ENCODE data around the gene ROR2.

The ROR2 gene

GRCh38 chr9:91834740-91835139 is 115.3 kb downstream of the ROR2 start:
- DNase-seq (ENCODE audit: low read depth), result no peak
- no peak for TF ChIP-seq CTCF (IDR thresholded peaks at IDR 0.05; ENCODE audit: low read length, missing control alignments)
- H3K4me3 ChIP-seq (replicated peaks; ENCODE audit: low read depth, low read length), result no peak overlapping the region

GRCh38 chr9:91833878-91834255 is 116.2 kb downstream of the ROR2 start:
- DNase-seq (ENCODE audit: low read depth), result no peak
- H3K4me3 ChIP-seq (replicated peaks; ENCODE audit: low read depth, low read length), result no peak overlapping the region
- no peak for TF ChIP-seq CTCF (IDR thresholded peaks at IDR 0.05; ENCODE audit: low read length, missing control alignments)

GRCh38 chr9:91833096-91833877 is 116.7 kb downstream of the ROR2 start:
- no peak for TF ChIP-seq CTCF (IDR thresholded peaks at IDR 0.05; ENCODE audit: low read length, missing control alignments)
- H3K4me3 ChIP-seq (replicated peaks; ENCODE audit: low read depth, low read length), result no peak overlapping the region
- DNase-seq (ENCODE audit: low read depth), result no peak

- DNase-seq (ENCODE audit: low read depth), result no peak
- H3K4me3 ChIP-seq (replicated peaks; ENCODE audit: low read depth, low read length), result no peak overlapping the region
- TF ChIP-seq CTCF (IDR thresholded peaks at IDR 0.05; ENCODE audit: low read length, missing control alignments), result no peak
Observed at GRCh38 chr9:91832322-91832721, 117.7 kb downstream of the ROR2 start.

GRCh38 chr9:91825866-91826265 is 124.2 kb downstream of the ROR2 start:
- no peak for DNase-seq (ENCODE audit: low read depth)
- no peak for TF ChIP-seq CTCF (IDR thresholded peaks at IDR 0.05; ENCODE audit: low read length, missing control alignments)
- no peak overlapping the region for H3K4me3 ChIP-seq (replicated peaks; ENCODE audit: low read depth, low read length)

GRCh38 chr9:91825422-91825821 is 124.6 kb downstream of the ROR2 start:
- no peak for TF ChIP-seq CTCF (IDR thresholded peaks at IDR 0.05; ENCODE audit: low read length, missing control alignments)
- DNase-seq (ENCODE audit: low read depth), result peak; percentile 49
- H3K4me3 ChIP-seq (replicated peaks; ENCODE audit: low read depth, low read length), result no peak overlapping the region

Measured in fibroblast of pulmonary artery (primary cell).